Activated CD4-positive, alpha-beta T cell treated with anti-CD3 and anti-CD28 coated beads for 48 hours (primary cell): ENCODE measurements around the gene SBSN.

Experiments
- DNase-seq: peaks from one replicate; pipeline ENCODE4 v3.0.0-alpha.2; 2020

SBSN gene, protein sequence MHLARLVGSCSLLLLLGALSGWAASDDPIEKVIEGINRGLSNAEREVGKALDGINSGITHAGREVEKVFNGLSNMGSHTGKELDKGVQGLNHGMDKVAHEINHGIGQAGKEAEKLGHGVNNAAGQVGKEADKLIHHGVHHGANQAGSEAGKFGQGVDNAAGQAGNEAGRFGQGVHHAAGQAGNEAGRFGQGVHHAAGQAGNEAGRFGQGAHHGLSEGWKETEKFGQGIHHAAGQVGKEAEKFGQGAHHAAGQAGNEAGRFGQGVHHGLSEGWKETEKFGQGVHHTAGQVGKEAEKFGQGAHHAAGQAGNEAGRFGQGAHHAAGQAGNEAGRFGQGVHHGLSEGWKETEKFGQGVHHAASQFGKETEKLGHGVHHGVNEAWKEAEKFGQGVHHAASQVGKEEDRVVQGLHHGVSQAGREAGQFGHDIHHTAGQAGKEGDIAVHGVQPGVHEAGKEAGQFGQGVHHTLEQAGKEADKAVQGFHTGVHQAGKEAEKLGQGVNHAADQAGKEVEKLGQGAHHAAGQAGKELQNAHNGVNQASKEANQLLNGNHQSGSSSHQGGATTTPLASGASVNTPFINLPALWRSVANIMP

DNA sequence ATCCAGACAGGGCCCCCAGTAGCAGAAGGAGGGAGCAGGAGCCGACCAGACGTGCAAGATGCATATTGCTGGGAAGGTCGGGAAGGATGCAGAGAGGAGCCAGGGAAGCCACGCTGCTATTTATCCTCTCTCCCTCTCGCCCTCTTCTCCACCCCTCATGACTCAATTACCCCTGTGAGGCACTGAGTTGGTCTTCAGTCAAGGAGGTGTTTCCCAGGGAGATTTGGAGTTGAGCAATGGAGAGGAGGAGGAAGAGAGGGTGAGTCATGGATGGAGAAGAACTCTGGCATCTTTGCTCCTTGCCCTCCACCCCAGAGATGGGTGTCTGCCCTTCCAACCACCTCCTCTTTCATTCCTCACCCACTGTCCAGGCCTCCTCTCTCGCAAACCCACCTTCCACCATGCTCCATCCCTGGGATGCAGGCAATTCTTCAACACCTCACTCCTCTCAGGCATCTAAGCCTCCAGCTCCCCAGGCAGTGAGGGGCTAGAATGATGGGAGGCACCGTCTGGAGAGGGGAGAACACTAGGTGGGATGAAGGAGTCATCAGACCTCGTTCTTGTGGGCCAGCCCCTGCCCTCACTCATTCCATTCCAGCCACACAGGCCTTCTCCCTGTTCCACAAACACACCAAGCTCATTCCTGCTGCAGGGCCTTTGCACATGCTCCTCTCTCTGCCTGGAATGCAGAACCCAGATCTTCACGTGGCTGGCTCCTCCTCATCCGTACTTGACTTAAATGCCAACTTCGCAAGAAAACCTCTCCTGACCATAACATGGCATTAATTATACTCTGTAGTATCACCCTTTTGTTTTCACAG lies at the start of gene SBSN:
Gene SBSN (minus strand): TSS at position 94 of the 821 bp plus-strand sequence. CDS start 30 bp downstream, at position 64.
- no peak for DNase-seq

DNA sequence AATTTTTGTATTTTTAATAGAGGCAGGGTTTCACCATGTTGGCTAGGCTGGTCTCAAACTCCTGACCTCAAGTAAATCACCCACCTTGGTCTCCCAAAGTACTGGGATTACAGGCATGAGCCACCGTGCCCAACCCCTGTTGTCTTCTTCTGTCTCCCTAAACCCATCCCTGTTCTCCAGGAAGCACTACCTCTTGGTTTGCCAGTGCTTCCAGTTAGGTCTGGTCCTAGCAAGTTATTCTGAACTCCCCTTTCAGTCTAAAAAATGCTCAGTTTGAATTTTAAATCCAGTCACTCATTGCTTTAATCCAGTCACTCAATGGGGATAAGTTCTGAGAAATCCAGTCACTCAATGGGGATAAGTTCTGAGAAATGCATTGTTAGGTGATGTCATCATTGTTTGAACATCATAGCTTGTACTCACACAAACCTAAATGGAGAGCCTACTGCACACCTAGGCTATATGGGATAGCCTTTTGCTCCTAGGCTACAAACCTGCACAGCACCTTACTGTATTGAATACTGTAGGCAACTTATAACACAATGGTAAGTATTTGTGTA lies 43.4 kb upstream of the SBSN start:
- DNase-seq = no peak

DNA sequence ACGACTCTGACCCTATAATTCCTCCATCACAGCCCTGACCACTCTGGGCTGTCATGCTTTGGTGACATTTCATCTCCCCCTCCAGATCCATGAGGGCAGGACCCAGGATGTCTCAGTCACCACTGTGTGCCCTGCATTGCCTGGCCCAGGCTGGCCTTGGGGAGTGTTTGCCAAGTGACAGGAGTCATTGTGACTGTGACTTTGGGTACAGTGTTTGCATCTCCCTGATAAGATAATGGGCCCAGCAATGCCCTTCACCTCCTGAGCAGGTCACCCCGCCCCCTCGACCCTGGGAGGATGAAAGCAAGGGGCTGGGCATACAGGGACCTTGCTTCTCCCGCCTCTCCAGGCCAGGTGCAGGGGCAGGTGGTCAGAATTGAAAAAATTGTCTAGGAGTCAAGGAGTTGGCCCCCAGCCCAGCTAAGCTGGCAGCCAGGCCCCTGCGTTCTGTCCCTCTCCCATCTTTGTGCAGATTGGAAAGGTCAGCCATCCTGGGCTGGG lies 41.2 kb upstream of the SBSN start:
- DNase-seq = no peak

DNA sequence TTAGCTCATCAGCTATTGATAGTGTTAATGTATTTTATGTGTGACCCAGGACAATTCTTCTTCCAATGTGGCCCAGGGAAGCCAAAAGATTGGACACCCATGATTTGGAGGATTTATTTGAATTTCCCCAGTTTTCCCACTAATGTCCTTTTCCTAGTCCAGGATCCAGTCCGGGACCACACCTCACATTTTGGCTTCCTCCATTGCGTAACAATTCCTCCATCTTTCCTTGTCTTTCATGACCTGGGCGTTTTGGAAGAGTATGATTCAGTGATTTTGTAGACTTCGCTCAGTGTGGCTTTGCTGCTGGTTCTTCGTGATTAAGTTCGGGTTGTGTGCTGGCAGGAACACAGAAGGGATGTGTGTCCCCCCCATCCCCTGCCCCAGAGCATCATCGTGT lies 38.6 kb upstream of the SBSN start:
- DNase-seq = no peak

DNA sequence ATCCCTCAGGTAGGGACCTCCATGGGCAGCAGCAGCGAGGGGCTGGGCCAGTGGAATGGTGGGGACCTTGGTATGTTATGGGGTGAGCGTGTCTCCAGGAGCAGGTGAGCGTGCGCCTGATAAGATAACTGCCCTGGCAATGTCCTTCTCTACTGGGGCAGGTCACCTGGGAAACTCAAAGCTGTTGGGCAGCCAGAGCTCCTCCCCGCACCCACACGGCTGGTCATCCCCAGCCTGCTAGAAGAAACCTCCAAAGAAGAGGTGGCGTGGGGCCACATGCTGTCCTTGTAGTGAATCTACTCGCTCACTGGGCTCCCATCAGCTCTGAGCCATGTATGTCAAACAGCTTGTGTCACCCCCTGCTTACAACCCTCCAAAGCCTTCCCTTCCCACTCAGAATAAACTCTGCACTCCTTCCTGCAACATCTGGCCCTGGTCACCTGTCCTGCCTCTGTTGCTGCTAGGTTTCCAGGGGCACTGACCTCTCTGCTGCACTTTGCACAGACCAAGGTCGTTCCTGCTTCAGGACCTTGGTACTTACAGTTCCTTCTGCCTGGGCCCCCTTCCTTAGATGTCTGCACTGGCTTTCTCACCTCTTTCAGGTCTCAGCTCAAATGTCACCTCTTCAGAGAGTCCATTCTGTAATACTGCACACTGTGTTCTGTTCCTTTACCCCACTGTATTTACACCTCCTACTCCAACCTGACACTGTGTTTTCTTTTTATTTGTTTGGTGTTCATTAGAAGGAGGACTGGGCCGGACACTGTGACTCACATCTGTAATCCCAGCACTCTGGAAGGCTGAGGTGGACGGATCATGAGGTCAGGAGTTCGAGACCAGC lies 37.1 kb upstream of the SBSN start:
- DNase-seq = no peak

DNA sequence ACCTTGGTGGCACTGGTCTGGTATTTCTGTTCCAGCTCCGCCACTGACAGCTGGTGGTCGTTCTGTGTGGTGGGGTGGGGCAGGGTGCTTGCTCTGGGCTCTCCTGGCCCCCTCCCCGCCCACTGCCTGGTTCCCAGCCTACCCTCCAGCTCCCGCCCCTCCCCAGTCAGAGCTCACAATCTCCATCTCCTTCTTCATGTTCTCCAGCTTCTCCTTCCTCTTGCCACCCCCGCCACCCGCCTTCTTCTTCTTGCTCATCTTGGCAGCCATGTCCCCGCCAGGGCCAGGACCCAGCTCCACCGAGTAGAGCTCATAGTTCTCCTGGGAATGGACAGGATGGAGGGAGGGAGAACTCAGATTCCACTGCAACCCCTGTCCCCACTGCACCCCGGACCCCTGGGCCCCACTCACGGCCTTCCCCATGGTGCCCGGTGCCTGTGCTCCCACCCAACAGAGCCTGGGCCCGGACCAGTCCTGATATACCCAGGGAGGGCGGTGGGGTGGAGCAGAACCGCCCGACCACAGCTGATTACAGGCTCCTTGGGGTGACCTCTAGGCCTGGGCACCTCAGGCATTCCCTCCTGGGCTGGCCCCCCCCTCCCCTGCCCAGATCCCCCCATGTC lies 35.2 kb upstream of the SBSN start, which contains the start of gene ATP4A:
Gene ATP4A (minus strand): TSS at position 452 of the 623 bp plus-strand sequence. CDS start 29 bp downstream, at position 423.
- no peak for DNase-seq

DNA sequence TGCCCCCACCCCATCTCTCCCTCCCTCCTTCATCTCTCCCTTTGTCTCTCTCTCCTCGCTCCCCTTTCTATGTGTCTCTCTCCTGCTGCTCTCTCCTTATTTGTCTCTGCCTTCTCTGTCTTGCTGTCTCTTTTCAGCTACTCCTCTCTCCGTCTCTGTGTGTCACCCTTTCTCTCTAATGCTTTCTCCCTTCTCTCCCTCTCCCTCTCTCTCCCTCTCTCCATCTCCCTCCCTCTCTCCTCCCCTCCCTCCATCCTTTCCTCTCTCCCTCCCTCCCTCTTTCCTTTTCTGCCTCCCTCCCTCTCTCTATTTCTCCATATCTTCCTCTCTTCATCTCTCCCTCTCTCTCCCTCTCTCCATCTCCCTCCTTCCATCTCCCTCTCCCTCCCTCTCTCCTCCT lies 34.7 kb upstream of the SBSN start:
- DNase-seq = no peak

DNA sequence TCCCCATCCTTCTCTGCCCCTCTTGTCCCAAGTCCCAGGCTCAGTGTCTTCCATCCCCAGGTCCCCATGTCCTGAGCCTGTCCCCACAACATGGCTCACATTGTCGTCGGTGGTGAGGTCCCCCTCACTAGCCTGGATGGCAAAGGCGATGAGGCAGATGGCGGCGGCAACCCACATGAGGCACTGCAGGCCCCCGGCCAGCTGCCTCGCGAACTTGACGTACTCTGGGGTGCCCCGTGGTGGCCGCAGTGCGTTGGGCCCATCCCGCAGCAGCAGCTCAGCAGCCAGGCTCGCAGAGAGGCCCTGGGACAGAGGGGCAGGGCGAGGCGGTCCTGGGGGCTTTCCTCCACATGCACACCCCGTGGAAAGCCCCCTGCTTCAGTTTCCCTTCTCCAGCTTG lies 34.2 kb upstream of the SBSN start:
- DNase-seq = no peak

DNA sequence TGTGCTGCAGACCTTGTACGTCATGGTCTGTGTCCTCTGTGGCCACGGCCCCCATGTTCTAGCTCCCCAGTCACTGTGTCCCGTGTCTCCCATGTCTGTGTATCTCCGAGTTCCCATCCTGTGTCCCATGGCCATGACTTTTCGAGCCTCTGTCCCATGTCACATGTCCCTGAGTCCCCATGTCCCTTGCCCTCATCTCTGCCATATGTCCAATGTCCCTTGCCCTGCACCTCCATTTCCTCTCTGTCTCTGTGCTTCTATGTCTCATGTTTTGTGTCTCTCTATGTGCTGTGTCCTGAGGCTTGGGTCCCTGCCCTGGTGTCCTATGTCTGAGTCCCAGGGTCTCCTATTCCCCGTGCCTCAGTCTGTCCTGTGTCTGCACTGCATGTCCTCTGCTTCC lies 33.3 kb upstream of the SBSN start:
- DNase-seq = no peak

DNA sequence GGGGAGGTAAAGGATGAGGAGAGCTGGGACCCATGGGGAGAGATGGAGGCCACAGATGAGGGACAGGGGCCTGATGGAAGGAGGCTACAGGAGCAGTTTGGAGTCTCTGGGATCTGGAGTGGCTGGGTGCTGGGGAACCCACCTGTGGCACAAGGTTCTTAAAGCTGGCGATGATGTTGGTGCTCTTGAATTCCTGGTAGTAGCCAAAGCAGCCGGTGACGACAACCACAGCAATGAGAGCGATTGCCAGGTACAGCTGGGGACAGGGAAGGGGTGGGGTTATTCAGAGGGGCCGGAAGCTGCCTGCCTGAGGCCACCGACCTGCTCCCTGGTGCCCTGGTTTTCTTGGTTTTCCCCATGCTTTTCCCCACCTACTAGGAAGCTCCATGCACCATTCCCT lies 32.6 kb upstream of the SBSN start:
- DNase-seq = no peak

DNA sequence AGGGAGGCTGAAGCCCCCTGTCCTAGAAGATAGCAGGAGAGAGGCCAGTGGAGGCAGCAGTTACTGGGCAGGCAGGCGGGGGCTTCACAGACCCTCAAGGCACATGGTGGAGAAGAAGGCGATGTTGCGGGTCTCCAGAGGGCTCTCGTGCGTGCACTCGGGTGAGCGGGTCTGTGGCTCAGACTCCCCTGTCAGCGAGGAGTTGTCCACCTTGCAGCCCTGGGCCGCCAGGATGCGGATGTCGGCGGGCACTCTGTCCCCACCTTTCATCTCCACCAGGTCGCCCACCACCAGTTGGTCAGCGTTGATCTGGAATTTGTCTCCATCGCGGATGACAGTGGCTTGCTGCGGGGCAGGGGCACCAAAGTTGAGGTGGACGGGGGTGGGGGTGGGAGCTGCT lies 32.2 kb upstream of the SBSN start:
- no peak for DNase-seq

DNA sequence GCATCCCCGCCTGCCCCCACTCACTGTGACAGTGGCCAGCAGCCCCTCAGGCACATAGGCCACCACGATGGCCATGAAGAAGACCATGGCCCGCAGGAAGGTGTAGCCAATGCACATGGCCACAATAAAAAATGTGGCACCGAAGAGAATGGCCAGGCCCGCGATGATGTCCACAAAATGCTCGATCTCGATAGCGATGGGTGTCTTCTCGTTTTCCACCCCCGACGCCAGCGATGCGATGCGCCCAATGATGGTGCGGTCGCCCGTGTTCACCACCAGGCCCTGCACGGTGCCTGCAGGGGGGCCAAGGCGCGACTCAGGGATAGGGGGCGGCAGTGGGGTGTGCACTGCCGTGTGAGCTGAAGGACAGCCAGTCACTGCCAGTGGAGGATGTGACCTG lies 31.7 kb upstream of the SBSN start:
- no peak for DNase-seq

DNA sequence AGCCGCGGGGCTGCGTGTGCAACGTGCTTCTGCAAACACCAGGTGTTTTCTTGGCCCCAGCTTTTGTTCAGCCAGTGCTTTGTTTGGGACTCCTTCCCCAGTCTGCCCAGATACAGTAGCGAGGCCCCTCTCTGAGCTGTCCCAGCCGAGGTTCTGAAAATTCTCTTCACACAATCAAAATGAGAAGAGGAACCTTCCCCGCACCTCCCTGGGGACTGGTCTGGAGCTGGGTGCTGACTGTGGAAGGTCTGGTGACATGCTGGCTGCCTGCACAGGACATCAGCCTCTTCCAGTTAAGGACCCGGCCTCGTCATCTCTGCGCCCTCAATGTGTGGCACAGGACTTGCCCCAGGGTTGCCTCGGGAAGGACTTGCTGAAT lies 31.2 kb upstream of the SBSN start:
- no peak for DNase-seq

DNA sequence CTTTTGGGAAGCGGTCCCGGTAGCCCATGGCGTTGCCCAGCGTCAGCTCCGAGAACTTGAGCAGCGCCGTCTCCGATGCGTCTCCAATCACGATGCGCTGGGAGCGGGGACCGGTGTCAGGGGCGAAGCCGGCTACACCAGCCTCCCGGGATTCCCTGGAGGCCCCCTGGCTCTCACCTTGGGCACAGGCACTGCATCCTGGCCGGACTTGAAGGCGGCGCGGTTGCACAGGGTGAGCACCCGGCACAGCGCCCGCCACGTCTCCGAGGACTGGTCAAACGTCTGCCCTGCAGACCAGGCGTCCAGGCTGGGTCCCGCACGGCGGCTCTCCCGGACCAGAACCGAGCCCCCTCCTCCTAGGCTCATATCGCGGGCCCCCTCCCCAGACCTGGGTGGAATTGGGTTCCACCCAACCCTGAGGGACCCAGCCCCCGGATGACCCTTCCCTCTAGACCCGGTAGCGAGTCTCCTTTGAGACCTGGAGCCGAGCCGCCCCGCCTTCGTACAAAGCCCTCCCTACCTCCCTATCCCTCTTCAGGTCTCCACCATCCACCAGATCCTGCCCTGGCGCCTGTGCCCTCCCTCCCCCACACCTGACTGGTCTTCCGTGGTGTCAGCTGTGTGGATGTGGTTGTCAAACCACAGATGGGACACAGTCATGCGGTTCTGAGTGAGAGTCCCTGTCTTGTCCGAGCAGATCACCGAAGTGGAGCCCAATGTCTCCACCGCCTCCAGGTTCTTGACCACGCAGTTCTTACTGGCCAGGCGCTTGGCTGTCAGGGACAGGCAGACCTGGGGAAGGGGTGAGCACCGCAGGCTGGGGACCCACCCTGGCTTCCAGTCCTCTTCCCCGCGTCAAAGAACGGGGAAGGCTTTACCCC lies 30.5 kb upstream of the SBSN start:
- DNase-seq = no peak

DNA sequence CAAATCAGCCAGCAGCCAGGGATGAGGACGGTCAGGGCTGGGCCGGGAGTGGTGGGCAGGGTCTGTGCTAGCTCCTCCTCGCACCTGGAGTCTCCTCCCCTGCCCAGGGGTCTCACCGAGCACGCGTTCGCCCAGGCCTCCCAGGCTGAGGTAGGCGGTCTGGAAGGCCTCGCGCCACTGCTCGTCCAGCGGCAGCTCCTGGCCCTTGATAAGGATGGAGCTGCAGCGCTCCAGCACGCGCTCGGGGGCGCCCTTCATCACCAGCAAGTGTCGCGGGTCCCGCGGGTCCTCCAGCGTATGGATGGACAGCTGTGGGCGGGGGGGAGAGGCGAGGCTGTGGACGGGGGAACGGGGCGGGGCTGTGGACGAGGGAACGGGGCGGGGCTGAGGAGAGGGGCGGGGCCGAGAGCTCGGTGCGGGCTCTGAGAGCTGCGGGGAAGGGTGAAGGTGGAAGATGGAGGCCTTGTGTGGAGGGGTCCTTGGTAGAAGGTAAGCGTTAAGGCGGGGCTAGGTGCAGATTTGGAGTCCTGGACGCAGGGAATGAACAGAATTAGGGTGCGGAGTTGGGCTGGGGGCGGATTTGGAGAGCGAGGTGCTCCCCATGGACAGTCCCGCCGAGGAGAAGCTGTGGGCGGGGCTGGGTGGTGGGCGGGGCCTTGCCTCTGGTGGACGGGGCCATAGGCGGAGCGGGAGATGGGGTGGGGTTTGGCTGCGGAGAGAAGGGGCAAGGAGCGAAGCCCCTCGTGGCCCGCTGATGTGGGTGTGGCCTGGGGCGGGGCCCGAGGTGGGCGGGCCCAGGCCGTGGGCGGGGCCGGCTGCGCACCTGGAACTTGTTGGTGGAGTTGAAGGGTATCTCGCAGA lies 29.7 kb upstream of the SBSN start:
- peak; percentile 74 for DNase-seq

DNA sequence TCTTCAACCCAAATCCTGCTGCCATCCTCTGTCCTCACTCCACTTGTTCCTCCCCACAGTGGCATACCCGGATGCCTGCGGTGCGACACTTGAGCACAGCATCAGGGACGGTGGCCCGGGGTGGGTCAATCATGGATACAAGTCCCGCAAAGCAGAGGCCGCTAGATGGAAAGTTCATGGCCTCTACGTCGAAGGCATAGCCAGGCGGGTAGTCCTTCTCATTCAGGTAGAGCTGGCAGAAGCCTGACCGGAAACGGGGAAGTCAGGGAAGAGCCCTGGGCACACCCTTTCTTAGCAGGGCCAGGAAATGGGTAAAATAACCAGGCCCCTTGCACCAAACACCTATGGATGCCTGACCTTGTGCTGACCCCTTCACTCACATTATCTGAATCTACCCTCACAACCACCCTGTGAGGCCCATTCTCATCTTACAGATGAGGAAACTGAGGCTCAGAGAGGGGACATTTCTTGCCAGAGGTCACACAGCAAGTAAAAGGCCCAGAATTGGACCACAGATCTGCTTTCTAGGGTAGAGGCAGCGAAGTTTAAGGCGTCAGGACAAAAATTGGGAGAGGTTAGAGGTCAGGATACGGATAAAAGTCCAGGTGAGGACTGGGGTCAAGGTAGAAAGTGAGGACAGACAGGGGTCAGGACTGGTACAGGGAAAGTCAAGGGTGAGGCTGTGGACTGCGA lies 28.9 kb upstream of the SBSN start:
- no peak for DNase-seq

DNA sequence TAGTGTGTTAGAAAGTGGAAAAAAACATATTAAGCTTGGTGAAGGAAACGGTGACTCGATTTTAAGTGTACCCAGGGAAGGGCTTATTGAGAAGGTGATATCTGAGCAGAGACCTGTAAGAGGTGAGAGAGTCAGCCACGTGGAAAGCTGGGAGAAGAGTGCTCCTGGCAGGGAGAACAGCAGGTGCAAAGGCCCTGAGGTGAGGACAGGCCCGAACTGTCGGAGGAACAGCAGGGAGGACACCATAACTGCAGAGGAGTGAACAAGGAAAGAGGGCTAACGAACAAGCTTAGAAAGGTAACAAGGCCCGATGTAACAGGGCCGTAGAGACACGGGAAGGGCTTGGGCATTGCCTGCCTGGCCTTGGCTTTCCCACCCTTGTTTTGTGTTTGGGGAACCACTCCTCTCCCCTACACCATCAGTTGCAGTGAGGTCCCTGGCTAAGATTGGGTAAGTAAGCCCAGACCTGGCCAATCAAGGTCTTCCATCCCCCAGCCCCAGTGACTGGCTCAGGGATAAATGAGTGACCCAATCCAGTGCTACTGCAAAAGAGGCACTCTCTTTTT lies 28.0 kb upstream of the SBSN start:
- DNase-seq = no peak

DNA sequence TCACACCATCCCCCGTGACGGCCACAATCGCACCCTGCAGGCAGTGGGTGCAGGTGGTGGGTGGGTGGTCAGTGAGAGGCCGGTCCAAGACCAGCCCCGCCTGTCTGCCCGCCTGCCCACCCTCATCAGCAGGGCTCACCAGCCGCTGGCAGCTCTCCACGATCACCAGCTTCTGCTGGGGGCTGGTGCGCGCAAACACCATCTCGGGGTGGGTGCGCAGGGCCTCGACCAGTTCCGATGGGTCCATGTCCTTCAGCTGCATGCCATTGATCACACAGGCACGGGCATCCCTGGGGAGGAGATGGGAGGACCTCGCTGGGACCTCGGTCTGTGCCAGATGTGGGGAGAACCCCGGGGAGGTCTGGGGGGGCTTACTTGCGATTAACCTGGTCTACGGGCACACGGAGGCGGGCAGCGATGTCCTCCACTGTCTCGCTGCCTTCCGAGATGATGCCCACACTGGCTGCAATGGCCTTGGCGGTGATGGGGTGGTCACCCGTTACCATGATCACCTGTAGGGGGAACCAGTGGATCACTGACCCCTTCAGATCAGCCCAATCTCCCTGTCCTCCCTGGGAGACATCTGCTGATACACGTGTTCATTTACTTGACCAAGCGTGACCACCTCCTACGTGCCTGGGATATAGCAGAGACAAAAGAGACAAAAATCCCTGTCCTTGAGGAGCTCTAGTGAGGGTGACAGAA lies 27.3 kb upstream of the SBSN start:
- no peak for DNase-seq
